ENCODE measurements around the gene RBM15.

Gene RBM15

DNA sequence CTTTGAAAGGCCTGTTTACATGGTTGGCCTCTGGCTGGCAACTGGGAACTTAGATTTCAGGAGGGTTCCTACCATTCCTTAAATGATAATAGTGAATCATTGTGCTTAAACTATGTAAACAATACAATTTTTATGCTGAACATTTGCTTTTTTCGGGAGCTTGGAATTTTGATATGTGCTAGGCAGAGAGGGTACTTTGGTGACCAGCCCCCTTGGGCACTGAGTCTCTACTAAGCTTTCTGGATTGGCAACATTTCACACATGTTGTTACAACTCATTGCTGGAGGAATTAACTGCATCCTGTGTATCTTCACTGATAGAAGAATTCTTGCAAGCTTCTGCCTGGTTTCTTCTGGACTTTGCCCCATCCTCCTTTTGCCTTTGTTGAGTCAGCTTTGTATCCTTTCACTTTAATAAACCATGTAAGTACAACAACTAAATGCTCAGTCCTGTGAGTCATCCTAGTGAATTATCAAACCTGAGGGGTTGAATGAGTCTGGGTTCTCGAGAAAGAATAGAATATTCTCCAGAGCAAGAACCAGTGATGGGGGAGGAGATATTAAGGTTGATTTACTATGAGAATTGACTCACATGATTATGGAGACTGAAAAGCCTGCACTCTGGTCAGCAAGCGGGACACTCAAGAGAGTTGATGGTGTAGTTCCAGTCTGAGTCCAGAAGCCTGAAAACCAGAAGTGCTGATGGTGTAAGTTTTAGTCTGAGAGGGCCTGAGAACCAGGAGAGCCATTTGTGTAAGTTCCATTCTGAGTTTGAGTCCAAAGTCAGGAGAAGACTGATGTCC is 54.7 kb downstream of the RBM15 start:
- TF ChIP-seq GLIS3 (CRISPR knock-in tag; IDR thresholded peaks at IDR 0.05) = no peak
- no peak for TF ChIP-seq ESRRG (CRISPR knock-in tag; IDR thresholded peaks at IDR 0.05)
- TF ChIP-seq, protein P1, sequence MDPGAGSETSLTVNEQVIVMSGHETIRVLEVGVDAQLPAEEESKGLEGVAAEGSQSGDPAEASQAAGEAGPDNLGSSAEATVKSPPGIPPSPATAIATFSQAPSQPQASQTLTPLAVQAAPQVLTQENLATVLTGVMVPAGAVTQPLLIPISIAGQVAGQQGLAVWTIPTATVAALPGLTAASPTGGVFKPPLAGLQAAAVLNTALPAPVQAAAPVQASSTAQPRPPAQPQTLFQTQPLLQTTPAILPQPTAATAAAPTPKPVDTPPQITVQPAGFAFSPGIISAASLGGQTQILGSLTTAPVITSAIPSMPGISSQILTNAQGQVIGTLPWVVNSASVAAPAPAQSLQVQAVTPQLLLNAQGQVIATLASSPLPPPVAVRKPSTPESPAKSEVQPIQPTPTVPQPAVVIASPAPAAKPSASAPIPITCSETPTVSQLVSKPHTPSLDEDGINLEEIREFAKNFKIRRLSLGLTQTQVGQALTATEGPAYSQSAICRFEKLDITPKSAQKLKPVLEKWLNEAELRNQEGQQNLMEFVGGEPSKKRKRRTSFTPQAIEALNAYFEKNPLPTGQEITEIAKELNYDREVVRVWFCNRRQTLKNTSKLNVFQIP (CRISPR knock-in tag; IDR thresholded peaks at IDR 0.05; ENCODE audit: borderline replicate concordance, low read depth) = no peak
- TF ChIP-seq ZFP3 (CRISPR knock-in tag; IDR thresholded peaks at IDR 0.05) = no peak
- no peak for TF ChIP-seq OSR1 (CRISPR knock-in tag; IDR thresholded peaks at IDR 0.05)
- no peak for TF ChIP-seq CSDC2 (CRISPR knock-in tag; IDR thresholded peaks at IDR 0.05)
- no peak for TF ChIP-seq PPARA (CRISPR knock-in tag; IDR thresholded peaks at IDR 0.05; ENCODE audit: borderline replicate concordance)
- TF ChIP-seq SNAI2 (CRISPR knock-in tag; IDR thresholded peaks at IDR 0.05) = no peak
- no peak for TF ChIP-seq ZFP30 (CRISPR knock-in tag; IDR thresholded peaks at IDR 0.05)
- TF ChIP-seq, protein P2, sequence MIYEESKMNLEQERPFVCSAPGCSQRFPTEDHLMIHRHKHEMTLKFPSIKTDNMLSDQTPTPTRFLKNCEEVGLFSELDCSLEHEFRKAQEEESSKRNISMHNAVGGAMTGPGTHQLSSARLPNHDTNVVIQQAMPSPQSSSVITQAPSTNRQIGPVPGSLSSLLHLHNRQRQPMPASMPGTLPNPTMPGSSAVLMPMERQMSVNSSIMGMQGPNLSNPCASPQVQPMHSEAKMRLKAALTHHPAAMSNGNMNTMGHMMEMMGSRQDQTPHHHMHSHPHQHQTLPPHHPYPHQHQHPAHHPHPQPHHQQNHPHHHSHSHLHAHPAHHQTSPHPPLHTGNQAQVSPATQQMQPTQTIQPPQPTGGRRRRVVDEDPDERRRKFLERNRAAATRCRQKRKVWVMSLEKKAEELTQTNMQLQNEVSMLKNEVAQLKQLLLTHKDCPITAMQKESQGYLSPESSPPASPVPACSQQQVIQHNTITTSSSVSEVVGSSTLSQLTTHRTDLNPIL (CRISPR knock-in tag; IDR thresholded peaks at IDR 0.05; ENCODE audit: low read depth) = no peak
- TF ChIP-seq ZC3H10 (CRISPR knock-in tag; IDR thresholded peaks at IDR 0.05) = no peak
- TF ChIP-seq, protein P3, sequence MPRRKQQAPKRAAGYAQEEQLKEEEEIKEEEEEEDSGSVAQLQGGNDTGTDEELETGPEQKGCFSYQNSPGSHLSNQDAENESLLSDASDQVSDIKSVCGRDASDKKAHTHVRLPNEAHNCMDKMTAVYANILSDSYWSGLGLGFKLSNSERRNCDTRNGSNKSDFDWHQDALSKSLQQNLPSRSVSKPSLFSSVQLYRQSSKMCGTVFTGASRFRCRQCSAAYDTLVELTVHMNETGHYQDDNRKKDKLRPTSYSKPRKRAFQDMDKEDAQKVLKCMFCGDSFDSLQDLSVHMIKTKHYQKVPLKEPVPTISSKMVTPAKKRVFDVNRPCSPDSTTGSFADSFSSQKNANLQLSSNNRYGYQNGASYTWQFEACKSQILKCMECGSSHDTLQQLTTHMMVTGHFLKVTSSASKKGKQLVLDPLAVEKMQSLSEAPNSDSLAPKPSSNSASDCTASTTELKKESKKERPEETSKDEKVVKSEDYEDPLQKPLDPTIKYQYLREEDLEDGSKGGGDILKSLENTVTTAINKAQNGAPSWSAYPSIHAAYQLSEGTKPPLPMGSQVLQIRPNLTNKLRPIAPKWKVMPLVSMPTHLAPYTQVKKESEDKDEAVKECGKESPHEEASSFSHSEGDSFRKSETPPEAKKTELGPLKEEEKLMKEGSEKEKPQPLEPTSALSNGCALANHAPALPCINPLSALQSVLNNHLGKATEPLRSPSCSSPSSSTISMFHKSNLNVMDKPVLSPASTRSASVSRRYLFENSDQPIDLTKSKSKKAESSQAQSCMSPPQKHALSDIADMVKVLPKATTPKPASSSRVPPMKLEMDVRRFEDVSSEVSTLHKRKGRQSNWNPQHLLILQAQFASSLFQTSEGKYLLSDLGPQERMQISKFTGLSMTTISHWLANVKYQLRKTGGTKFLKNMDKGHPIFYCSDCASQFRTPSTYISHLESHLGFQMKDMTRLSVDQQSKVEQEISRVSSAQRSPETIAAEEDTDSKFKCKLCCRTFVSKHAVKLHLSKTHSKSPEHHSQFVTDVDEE (CRISPR knock-in tag; IDR thresholded peaks at IDR 0.05) = no peak
- TF ChIP-seq TOX (CRISPR knock-in tag; IDR thresholded peaks at IDR 0.05; ENCODE audit: borderline replicate concordance) = no peak
- no peak for TF ChIP-seq ARNTL (CRISPR knock-in tag; IDR thresholded peaks at IDR 0.05; ENCODE audit: borderline replicate concordance, low read depth)
- no peak for TF ChIP-seq TCF4 (CRISPR knock-in tag; IDR thresholded peaks at IDR 0.05; ENCODE audit: borderline replicate concordance)
- TF ChIP-seq ISL1 (CRISPR knock-in tag; IDR thresholded peaks at IDR 0.05) = no peak
- TF ChIP-seq RARB (CRISPR knock-in tag; IDR thresholded peaks at IDR 0.05) = no peak
- TF ChIP-seq, protein P4, sequence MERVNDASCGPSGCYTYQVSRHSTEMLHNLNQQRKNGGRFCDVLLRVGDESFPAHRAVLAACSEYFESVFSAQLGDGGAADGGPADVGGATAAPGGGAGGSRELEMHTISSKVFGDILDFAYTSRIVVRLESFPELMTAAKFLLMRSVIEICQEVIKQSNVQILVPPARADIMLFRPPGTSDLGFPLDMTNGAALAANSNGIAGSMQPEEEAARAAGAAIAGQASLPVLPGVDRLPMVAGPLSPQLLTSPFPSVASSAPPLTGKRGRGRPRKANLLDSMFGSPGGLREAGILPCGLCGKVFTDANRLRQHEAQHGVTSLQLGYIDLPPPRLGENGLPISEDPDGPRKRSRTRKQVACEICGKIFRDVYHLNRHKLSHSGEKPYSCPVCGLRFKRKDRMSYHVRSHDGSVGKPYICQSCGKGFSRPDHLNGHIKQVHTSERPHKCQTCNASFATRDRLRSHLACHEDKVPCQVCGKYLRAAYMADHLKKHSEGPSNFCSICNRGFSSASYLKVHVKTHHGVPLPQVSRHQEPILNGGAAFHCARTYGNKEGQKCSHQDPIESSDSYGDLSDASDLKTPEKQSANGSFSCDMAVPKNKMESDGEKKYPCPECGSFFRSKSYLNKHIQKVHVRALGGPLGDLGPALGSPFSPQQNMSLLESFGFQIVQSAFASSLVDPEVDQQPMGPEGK (CRISPR knock-in tag; IDR thresholded peaks at IDR 0.05; ENCODE audit: borderline replicate concordance) = no peak
- TF ChIP-seq ZNF70 (CRISPR knock-in tag; IDR thresholded peaks at IDR 0.05) = no peak
- TF ChIP-seq ZNF565 (CRISPR knock-in tag; conservative IDR thresholded peaks at IDR 0.05; ENCODE audit: low read depth) = no peak
- ATAC-seq = peak; percentile 65

DNA sequence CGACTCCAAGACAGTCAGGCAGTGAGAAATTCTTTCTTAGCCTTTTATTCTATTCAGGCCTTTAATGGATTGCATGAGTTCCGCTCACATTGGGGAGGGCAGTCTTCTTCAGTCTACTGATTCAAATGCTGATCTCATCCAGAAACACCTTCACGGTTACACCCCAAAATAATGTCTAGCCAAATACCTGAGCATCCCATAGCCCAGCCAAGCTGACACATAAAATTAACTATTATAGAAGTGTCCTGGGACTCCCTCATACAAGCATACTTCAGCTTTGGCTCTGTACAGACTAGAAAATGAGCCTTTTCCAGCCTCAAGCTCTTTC is 55.3 kb downstream of the RBM15 start:
- TF ChIP-seq ZNF565 (CRISPR knock-in tag; conservative IDR thresholded peaks at IDR 0.05; ENCODE audit: low read depth) (no peak), ZFP3 (CRISPR knock-in tag; IDR thresholded peaks at IDR 0.05) (no peak), TOX (CRISPR knock-in tag; IDR thresholded peaks at IDR 0.05; ENCODE audit: borderline replicate concordance) (no peak), PPARA (CRISPR knock-in tag; IDR thresholded peaks at IDR 0.05; ENCODE audit: borderline replicate concordance) (no peak), RARB (CRISPR knock-in tag; IDR thresholded peaks at IDR 0.05) (no peak), ISL1 (CRISPR knock-in tag; IDR thresholded peaks at IDR 0.05) (no peak), ARNTL (CRISPR knock-in tag; IDR thresholded peaks at IDR 0.05; ENCODE audit: borderline replicate concordance, low read depth) (no peak), ZFP30 (CRISPR knock-in tag; IDR thresholded peaks at IDR 0.05) (no peak), GLIS3 (CRISPR knock-in tag; IDR thresholded peaks at IDR 0.05) (no peak), CSDC2 (CRISPR knock-in tag; IDR thresholded peaks at IDR 0.05) (no peak), ZNF8 (CRISPR knock-in tag; IDR thresholded peaks at IDR 0.05) (no peak)
- TF ChIP-seq, protein P4 (CRISPR knock-in tag; IDR thresholded peaks at IDR 0.05; ENCODE audit: borderline replicate concordance) = no peak
- TF ChIP-seq, protein P1 (CRISPR knock-in tag; IDR thresholded peaks at IDR 0.05; ENCODE audit: borderline replicate concordance, low read depth) = no peak
- TF ChIP-seq, protein P5, sequence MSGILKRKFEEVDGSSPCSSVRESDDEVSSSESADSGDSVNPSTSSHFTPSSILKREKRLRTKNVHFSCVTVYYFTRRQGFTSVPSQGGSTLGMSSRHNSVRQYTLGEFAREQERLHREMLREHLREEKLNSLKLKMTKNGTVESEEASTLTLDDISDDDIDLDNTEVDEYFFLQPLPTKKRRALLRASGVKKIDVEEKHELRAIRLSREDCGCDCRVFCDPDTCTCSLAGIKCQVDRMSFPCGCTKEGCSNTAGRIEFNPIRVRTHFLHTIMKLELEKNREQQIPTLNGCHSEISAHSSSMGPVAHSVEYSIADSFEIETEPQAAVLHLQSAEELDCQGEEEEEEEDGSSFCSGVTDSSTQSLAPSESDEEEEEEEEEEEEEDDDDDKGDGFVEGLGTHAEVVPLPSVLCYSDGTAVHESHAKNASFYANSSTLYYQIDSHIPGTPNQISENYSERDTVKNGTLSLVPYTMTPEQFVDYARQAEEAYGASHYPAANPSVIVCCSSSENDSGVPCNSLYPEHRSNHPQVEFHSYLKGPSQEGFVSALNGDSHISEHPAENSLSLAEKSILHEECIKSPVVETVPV (CRISPR knock-in tag; IDR thresholded peaks at IDR 0.05) = no peak
- TF ChIP-seq, protein P2 (CRISPR knock-in tag; IDR thresholded peaks at IDR 0.05; ENCODE audit: low read depth) = no peak
- no peak for ATAC-seq

Measured in SK-N-SH treated with all-trans-retinoic acid at 6 μM for 48 hours (cell line).